GM03348 (cell line): ENCODE measurements around the gene CLRN1.

Experiments used
- DNase-seq: peaks from one replicate; pipeline ENCODE4 v3.0.0; 2012; ENCODE audit warnings: low spot score

CLRN1 gene

DNA sequence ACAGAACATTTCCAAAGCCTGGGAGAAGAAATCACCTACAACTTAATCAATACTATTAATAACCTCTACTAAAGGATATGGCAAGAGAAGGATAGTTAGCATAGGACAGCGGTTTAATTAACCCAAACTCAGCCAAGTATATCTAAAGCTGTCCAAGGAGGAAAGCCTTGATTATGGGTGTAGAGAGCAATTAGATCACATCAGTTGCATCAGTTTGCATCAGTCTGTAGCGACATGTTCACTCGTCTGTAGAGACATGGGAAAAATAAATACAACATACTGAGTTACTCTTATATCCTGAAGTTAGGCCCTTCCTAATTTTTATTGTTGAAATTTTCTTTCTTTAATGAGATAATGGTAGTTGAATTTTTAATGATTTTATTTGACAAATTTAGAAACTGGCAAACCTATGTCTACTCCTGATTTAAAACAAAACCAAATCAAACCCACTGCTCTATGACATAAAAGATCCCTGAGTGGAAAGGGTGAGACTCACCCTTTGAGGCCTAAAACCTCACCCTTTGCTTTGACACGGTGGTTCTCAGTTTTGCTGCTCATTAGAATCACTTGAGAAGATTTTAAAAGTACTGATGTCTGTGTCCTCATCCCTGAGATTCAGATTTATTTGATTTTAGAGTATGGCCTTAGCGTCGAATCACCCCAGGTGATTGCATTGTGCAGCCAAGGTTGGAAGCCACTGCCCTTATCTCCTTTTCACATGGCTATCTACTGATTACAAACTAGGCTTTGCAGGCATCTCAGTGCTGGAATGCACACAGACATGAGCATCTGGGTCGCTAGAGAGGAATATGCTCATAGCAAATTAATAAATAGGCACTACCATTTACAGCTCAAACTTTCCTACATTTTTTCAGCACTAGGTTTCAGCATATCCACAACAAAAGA lies 2.8 kb upstream of the CLRN1 start:
- no peak for DNase-seq

DNA sequence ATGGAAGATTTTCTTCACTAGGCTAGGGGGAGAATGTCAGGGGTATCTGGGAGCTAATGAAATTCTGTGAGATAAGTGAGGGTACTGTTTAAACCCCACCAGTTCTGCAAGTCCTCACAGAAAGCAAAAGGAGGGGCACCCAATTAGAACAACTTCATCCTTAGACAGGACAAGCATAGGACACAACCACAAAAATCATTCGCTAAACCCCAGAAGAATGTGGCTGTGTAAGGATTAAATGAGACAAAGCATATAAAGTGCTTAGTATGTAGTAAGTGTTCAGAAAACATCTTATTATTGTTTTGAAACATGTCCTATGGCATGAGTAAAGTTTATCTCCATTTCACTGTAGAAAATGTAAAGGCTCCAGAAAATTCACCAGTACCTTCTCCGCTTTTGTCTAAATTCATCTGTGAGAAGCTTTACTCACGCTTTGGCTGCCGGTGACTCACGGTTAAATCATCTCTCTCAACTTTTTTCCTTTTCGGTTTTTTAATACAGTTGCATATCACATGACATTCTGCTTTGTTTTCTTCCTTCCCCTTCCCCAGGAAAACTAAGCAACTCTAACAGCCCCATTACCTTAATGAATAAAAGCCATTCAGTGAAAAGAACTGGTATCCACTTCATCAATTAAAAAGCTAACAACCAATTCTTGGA lies 1.7 kb downstream of the CLRN1 start:
- peak; percentile 58 for DNase-seq

GRCh38 chr3:150968341-150969035 lies 4.0 kb downstream of the CLRN1 start:
- DNase-seq: no peak

DNA sequence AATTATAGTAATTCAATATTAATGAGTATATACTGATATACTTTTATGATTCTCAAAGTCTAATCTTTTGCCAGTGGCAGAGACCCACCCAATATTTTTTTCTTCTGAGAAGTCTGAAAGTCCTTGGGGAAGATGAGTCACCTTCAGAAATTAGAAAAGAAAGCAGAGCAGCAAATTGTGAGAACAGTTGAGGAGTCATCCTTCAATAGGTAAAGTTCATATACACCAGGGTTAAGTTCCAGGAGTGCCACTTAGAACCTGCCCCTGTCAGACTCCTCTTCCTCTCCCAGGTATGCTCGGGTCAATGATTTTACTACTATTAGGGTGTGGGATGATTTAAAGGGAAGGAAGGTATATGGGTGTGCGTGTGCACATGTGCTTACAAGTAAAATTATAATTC lies 7.1 kb downstream of the CLRN1 start:
- no peak for DNase-seq

DNA sequence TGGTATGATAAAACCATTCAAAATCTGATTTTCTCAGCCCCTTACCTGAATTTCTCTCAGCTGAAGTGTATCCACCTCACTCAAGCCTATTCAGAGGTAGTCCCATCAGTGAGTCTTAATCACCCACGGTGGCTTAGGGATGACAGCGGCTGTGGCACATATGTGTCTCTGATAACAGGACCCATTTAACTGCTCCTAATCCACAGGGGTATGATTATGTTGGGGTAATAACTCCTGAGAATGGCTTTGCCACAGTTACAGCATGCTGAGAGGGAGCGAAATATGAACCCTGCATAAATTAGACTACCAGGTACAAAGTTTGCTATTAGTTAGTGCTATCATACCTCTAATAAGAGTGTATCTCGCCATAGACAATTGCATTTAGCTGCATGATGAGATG lies 10.6 kb downstream of the CLRN1 start:
- no peak for DNase-seq

DNA sequence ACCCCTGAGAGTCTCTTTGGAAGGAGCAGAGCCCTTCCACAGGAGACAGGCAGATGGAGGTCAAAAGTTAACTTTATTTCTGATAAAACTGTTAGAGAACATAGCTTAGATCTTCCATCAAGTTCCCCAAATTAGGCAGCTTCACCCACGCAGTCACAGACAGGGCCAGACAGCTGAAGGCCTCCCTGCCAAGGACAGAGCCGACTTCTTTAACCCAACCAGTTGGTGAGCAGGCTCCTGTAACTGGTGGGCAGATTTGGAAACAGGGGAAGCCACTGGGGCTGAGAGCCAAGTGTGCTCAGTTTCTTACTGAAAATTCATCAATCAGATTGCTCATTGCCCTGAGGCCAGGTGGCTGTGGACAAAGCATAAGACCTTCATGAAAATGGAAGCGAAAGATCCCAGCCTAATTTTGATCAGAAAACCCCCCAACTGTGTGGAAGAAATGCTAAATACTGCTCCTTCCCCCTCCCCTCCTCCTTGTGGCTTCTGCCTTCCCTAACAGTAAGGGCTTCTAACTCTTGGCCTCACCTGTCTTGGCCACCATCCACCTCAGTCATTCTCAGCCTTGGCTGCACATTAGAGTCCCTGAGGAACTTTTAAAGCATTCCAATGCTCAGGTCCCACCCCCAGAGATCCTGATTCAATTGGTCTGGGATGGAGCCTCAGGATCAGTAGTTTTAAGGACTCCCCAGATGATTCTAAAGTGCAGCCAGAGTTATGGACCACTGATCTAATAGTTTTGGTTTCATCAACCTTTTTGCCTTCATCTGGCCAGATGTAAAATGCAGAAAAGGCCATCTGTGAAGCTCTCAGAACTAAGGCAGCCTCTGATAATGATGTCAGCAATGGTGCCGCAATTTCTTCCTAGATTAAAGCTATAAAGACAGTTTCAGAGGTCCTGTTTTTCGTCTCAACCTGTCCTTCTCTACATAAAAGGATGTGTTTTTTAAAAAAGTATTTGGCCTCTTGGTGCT lies 11.5 kb downstream of the CLRN1 start:
- DNase-seq: no peak

- no peak for DNase-seq
These were observed 13.8 kb downstream of the CLRN1 start for GRCh38 chr3:150958683-150959082.

DNA sequence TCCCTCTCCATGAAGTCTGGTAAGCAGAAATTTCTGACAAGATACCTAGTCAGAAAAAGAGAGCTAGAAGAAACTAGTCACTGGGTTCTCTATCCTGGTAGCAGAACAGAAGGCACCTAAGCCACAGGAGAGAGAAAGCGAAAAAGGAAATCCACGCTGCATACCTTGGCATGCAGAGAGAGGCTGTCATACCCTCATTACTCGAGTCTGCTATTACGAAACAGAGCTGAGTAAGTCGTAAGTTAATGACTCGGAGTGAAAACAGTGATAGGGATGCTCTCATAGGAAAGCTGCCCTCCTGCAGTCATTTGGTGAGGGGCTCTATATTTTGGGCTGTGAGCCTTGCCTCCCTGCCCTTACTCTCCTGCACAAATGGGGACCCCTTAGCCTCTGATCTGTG lies 16.2 kb downstream of the CLRN1 start:
- peak; percentile 29 for DNase-seq

- DNase-seq: no peak
These were observed 20.6 kb downstream of the CLRN1 start for GRCh38 chr3:150951923-150952322.

GRCh38 chr3:150945226-150946032 lies 27.1 kb downstream of the CLRN1 start:
- DNase-seq: peak; percentile 73

DNA sequence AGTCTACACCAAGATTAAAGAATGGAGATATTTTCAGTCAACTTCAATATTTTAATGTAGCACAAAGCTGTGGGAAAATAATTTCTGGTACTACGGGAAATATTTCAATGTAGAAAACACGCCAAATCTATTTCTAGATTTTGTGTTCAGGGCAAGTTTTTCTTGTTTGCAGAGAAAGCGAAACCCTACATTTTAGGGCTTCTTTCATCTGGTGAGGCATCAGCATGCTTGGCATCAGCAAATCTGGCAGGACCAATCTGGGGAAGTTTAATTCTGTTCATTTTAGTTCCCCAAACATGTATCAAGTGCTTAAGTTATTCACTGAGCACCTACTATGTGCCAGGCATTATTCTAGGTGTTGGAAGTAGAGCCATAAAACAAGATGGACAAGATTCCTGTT lies 30.3 kb downstream of the CLRN1 start:
- no peak for DNase-seq

DNA sequence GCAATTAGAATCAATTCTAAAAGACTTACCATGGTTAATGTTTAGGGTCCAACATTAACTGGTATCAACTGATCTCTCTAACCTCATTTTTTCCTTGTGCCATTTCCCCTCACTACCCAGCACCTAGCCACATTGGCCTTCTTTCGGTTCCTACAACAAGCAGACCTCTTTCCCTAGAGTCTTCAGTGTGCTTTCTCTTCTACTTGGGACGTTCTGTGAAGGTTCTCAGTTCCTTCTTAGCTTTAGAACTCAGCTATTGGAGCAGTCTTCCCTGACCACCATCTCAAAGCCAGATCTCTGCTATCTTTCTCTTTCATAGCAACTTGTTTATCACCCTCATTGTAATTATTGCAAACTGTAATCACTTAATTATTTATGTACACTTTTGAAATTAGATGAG lies 35.8 kb downstream of the CLRN1 start:
- no peak for DNase-seq

DNA sequence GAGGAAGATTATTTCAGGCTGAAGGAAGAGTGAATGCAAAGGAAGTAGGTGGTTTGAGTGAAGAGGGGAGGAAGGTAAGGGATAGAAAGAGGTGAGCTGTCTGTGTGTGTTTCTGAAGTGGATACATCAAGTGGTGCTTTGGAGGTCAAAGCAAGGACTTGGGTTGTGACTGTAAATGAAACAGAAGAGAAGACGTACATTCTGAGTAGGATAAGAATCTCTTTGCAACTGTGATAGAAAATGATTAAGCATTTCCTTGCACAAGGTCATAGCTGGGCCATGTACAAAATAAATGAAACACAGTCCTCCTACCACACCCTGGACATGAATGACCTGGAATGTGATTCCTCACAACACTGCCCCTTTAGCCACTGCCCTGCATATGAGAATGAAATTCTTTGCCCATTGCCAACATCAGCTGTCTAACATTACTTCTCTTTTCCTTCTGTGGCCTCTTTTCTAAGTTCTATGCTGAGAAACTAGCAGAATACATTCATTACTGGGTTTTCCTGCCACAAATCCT lies 39.0 kb downstream of the CLRN1 start:
- DNase-seq: no peak

GRCh38 chr3:150931745-150932144 lies 40.8 kb downstream of the CLRN1 start:
- DNase-seq: no peak

DNA sequence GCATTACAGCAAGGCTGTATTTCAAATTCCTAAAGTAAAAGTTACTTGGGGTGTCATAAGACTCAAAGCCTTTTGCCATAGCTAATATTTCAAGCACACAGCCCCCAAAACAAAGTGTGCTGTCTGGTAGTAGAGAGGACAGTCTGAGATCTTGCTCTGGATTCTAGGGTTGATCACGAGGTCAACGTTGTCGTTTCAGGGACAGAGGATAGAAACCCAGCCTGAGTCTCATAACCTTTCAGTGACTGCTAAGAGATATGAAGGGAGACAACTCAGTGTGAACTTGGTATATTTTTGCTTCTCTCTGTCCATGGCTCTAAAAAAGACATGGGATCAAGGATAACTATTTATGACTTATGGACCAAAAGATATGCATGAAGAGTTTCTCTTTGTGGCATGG lies 41.7 kb downstream of the CLRN1 start:
- no peak for DNase-seq

GRCh38 chr3:150928234-150928633 lies 44.3 kb downstream of the CLRN1 start:
- no peak for DNase-seq

- no peak for DNase-seq
These were observed 46.2 kb downstream of the CLRN1 start for GRCh38 chr3:150926328-150926727.

DNA sequence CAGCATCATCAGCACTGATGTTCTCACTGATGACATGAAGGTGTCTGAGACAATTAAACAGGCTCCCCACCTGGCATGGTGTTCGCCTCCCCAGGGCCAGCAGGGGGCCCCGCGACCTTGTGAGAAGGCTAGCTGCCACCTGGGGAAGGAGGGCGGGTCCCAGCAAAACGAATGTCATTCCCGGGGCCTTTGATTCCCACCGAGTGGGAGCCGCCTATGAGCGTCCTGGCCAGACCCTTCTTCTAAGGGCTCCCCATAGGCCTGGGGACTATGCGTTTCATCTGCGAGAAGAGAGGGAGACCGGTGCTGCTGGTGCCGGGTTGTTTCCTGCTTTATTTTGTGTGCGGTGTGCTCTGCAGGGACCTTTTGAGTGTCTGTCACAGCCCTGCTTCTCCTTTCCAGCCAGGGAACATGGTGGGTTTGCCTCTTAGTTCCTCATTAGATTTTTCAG lies 46.8 kb downstream of the CLRN1 start:
- peak; percentile 53 for DNase-seq

GRCh38 chr3:150922611-150923010 lies 49.9 kb downstream of the CLRN1 start:
- peak; percentile 31 for DNase-seq

DNA sequence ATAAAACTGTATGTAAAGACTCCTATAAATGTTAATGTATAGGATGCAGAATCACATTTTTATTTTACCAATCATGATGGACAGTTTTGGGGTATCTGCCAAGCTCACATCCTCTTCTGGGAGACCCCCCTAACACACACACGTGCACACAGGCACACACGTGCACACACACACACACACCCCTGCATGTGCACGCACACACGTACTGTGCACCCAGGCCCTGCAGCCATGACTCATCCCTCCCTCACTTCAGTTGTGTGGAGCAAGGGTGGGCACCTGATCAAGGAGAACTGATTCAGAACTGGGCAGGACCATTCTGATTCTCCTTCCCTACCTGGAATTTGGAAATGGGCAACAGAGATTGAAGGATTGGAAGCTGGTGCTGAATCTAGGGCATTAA lies 51.3 kb downstream of the CLRN1 start:
- no peak for DNase-seq

GRCh38 chr3:150920236-150920635 lies 52.3 kb downstream of the CLRN1 start:
- no peak for DNase-seq
